ENCODE data around the gene SAA4. TPM values are rescaled to one million over a fixed set of nuclear protein-coding genes. Genes with fewer than 3 reads are reported as not detected.
"Not testable (repeated sequence)": the region's sequence is repeated elsewhere in the genome, so short reads cannot be mapped to it uniquely, and the experiment has no call there.

Gene SAA4
- total RNA-seq, 1 donor from 2014 or later = not detected

DNA sequence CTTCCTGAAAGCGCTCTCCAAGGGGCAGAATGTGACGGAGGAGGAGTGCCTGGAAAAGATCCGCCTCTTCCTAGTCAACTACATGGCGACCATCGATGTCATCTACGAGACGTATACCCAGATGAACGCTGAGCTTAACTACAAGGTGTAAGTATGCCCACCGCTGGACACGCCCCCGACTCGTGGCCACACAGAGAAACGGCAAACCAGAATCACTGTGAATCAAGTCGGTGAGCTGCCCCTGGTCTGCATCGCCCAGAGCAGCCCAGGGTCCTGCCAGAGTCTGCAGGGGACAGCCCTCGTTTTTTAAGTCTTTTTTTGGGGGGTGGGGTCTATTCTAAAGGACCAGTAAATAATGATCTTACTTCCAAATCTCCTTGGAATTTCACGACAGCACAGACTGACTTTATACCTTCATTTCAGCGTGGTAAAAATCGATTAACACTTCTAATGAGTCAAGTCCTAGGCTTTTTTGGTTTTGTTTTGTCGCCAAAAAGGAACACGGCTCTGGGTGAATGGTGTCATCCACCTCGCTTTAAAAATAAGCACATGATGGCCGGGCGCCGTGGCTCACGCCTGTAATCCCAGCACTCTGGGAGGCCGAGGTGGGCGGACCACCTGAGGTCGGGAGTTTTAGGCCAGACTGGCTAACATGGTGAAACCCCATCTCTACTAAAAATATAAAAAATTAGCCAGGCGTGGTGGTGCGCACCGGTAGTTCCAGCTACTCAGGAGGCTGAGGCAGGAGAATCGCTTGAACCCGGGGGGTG, 46.9 kb downstream of the SAA4 start:
- DNase-seq (ENCODE audit: low spot score) = not testable (repeated sequence)

GRCh38 chr11:18188796-18189195, 47.8 kb downstream of the SAA4 start:
- no peak for DNase-seq (ENCODE audit: low spot score)

Other genes with a start within 250 kb of the SAA4 start
- 46.4 TPM for gene SERGEF, start 223.8 kb downstream of the SAA4 start, total RNA-seq
- gene TPH1, start 190.5 kb downstream of the SAA4 start, total RNA-seq = 1.7 TPM
- 21.5 TPM for gene SAAL1, start 130.7 kb downstream of the SAA4 start, total RNA-seq
- not detected for gene MRGPRX3, start 104.2 kb downstream of the SAA4 start, total RNA-seq
- gene MRGPRX4, start 64.0 kb downstream of the SAA4 start, total RNA-seq = not detected
- gene SAA2, start 11.9 kb upstream of the SAA4 start, total RNA-seq = 6.7 TPM
- 5.5 TPM for gene SAA1, start 29.5 kb upstream of the SAA4 start, total RNA-seq
- gene HPS5, start 85.3 kb upstream of the SAA4 start, total RNA-seq = 18.1 TPM
- gene GTF2H1, start 85.8 kb upstream of the SAA4 start, total RNA-seq = 61.4 TPM
- 304 TPM for gene LDHA, start 157.8 kb upstream of the SAA4 start, total RNA-seq
- not detected for gene LDHC, start 175.5 kb upstream of the SAA4 start, total RNA-seq
- gene LDHAL6A, start 219.1 kb upstream of the SAA4 start, total RNA-seq = not detected